GM18868 (cell line): ENCODE results near the gene L3HYPDH.
"Not testable (repeated sequence)": the region's sequence is repeated elsewhere in the genome, so short reads cannot be mapped to it uniquely, and the experiment has no call there.

ENCODE experiments used
- ATAC-seq: cut with Tn5 transposase; IDR thresholded peaks from one replicate; pipeline ENCODE4 v1.9.1; 2021; ENCODE audit warnings: mild to moderate bottlenecking, moderate library complexity; ENCODE audit not compliant: unreplicated experiment

L3HYPDH gene

GRCh38 chr14:59480166-59480565 is 4.0 kb downstream of the L3HYPDH start:
- ATAC-seq = no peak

- ATAC-seq = no peak
These were observed 5.7 kb downstream of the L3HYPDH start for GRCh38 chr14:59478540-59478939.

- no peak for ATAC-seq
These were observed 8.5 kb downstream of the L3HYPDH start for GRCh38 chr14:59475709-59476108.

- ATAC-seq = no peak
These were observed 10.0 kb downstream of the L3HYPDH start for GRCh38 chr14:59474172-59474571.

- peak; percentile 30 for ATAC-seq
These were observed 18.7 kb downstream of the L3HYPDH start, which contains the start of gene GPR135 for GRCh38 chr14:59465316-59466135. Gene GPR135, minus strand, starts transcription at chr14:59465380. Its CDS starts 154 bp downstream, at chr14:59465226.

- peak; percentile 64 for ATAC-seq
These were observed 19.5 kb downstream of the L3HYPDH start for GRCh38 chr14:59464486-59465315.

GRCh38 chr14:59463787-59464485 is 20.3 kb downstream of the L3HYPDH start:
- peak; percentile 13 for ATAC-seq

- no peak for ATAC-seq
These were observed 22.3 kb downstream of the L3HYPDH start for GRCh38 chr14:59461891-59462290.

- no peak for ATAC-seq
These were observed 23.8 kb downstream of the L3HYPDH start for GRCh38 chr14:59460378-59460777.

- ATAC-seq = no peak
These were observed 25.7 kb downstream of the L3HYPDH start for GRCh38 chr14:59458486-59458885.

GRCh38 chr14:59455411-59455810 is 28.8 kb downstream of the L3HYPDH start:
- no peak for ATAC-seq

GRCh38 chr14:59454139-59454538 is 30.1 kb downstream of the L3HYPDH start:
- ATAC-seq = no peak

- ATAC-seq = no peak
These were observed 32.4 kb downstream of the L3HYPDH start for GRCh38 chr14:59451849-59452248.

- no peak for ATAC-seq
These were observed 33.5 kb downstream of the L3HYPDH start for GRCh38 chr14:59450716-59451115.

- not testable (repeated sequence) for ATAC-seq
These were observed 35.5 kb downstream of the L3HYPDH start for GRCh38 chr14:59448673-59449072.

GRCh38 chr14:59439256-59439965 is 44.8 kb downstream of the L3HYPDH start:
- ATAC-seq = no peak

GRCh38 chr14:59438195-59438647 is 46.0 kb downstream of the L3HYPDH start:
- no peak for ATAC-seq

- ATAC-seq = no peak
These were observed 48.2 kb downstream of the L3HYPDH start for GRCh38 chr14:59435987-59436386.

GRCh38 chr14:59435101-59435500 is 49.1 kb downstream of the L3HYPDH start:
- no peak for ATAC-seq

GRCh38 chr14:59429790-59430189 is 54.4 kb downstream of the L3HYPDH start:
- no peak for ATAC-seq
